K562 (cell line): ENCODE data around the gene MB21D2.

Source experiments
- TCF7 ChIP-seq: sonication (generic); IDR thresholded peaks from 2 replicates; pipeline ENCODE4 v1.6.1; 2016; ENCODE audit warnings: antibody characterized with exemption, borderline replicate concordance
- ZNF696 ChIP-seq: fragments of 250-450 bp; sonication (Bioruptor Pico); conservative IDR thresholded peaks from 2 replicates; pipeline ENCODE4 v1.4.0; 2020; ENCODE audit warnings: mild to moderate bottlenecking, moderate library complexity

DNA sequence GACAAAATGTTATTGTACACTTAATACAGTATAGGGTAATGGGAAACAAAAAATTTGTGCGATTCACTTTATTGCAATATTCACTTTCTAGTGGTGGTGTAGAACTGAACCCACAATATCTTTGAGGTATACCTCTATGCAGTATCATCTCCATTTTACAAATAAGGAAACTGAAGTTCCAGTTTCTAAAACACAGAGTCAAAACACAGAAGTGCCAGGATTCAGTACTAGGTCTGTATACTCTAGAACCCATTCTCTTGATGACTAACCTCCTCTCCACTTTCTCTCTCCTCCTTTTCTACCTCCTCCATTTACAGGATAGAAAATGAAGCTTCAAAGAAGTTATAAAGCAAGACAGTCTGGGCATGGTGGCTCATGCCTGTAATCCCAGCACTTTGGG, 62.2 kb downstream of the MB21D2 start:
- TF ChIP-seq TCF7 (no peak), ZNF696 (CRISPR knock-in tag) (no peak)
